Activated T-cell treated with anti-CD3 and anti-CD28 coated beads for 24 hours (primary cell): ENCODE results near the gene GJD3.
"Not testable (repeated sequence)": the region's sequence is repeated elsewhere in the genome, so short reads cannot be mapped to it uniquely, and the experiment has no call there.

Source experiments
- DNase-seq: peaks from one replicate; pipeline ENCODE4 v3.0.0-alpha.2; 2020; ENCODE audit warnings: low read depth

Gene GJD3

GRCh38 chr17:40364121-40364861 is at the start of gene GJD3:
TSS of gene GJD3 (minus strand) at chr17:40364737. CDS start at chr17:40363815, 922 bp downstream.
- DNase-seq: no peak

GRCh38 chr17:40414312-40414711 is 49.8 kb upstream of the GJD3 start:
- DNase-seq: not testable (repeated sequence)

- no peak for DNase-seq
These were observed 48.3 kb upstream of the GJD3 start for GRCh38 chr17:40412880-40413279.

DNA sequence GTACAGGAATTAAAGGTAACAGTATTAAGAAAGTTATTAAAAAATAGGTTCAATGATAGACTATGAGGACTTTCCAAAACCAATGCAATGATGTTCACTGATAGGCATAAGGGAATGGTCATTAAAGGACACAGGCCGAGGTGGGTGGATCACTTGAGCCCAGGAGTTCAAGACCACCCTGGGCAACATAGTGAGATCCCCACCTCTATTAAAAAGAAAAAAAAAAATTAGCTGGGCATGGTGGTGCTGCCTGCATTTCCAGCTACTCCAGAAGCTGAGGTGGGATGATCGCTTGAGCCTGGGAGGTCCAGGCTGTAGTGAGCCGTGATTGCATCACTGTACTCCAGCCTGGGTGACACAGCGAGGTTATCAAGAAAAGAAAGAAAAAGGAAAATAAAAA is 47.3 kb upstream of the GJD3 start:
- DNase-seq: no peak

DNA sequence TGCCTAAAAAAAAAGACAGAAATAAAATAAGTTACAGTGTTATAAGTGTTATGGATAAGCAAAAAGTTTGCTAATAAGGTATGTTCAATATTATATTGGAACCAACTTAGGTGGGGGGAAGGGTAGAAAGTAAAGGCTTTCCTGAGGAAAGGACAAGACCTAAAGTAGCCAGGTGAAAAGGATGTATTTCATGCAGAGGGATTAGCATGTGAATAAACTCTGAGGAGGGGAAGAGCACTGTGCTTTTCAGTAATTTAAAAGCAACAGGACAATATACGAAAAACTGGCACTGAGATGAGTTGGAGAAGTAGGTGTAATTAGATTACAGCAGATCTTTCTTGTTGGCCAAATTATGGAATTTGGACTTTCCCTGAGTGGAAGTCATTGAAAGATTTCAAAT is 45.5 kb upstream of the GJD3 start:
- no peak for DNase-seq

DNA sequence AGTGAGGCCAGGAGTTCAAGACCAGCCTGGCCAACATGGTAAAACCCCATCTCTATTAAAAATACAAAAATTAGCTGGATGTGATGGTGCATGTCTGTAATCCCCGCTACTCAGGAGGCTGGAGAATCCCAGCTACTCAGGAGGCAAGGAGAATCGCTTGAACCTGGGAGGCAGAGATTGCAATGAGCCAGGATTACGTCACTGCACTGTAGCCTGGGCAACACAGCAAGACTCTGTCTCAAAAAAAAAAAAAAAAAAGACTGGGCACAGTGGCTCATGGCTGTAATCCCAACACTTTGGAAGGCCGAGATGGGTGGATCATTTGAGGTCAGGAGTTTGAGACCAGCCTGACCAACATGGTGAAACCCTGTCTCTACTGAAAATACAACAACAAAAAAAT is 45.0 kb upstream of the GJD3 start:
- not testable (repeated sequence) for DNase-seq

GRCh38 chr17:40407460-40407859 is 42.9 kb upstream of the GJD3 start:
- no peak for DNase-seq

GRCh38 chr17:40404003-40404402 is 39.5 kb upstream of the GJD3 start:
- DNase-seq: no peak

DNA sequence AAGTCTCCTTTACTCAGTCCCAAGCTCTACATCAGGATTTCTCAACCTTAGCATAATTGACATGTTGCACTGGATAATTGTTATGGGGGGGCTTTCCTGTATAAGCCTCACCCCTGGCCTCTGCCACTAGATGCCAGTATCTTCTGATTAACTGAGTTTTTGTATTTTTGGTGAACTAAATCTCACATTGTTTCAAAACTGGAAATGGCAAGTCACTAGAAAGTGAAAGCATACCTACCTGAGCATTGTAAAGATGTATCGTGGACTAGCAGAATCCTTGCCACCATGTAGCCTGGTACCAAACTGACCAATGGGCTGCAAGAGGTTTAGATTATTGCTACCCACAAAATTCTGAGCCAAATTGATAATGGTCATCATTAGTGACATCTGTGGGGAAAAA is 38.1 kb upstream of the GJD3 start:
- no peak for DNase-seq

- DNase-seq: no peak
These were observed 34.6 kb upstream of the GJD3 start for GRCh38 chr17:40399185-40399584.

GRCh38 chr17:40386555-40386954 is 22.0 kb upstream of the GJD3 start:
- DNase-seq: not testable (repeated sequence)

DNA sequence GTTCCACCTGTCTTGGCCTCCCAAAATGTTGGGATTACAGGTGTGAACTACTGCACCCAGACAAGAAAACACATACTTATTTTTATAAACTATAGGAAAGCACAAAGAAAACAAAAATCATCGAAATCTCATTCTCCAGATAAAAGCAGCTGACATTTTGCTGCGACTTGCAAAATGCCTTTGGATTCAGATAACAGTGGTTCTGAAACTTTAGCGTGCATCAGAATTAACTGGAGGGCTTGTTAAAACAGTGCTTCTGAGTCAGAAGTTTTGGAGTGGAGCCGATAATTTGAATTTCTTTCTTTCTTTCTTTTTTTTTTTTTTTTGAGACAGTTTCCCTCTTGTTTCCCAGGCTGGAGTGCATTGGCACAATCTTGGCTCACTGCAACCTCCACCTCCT is 17.7 kb upstream of the GJD3 start:
- no peak for DNase-seq

- DNase-seq: no peak
These were observed 14.4 kb upstream of the GJD3 start for GRCh38 chr17:40378966-40379365.

DNA sequence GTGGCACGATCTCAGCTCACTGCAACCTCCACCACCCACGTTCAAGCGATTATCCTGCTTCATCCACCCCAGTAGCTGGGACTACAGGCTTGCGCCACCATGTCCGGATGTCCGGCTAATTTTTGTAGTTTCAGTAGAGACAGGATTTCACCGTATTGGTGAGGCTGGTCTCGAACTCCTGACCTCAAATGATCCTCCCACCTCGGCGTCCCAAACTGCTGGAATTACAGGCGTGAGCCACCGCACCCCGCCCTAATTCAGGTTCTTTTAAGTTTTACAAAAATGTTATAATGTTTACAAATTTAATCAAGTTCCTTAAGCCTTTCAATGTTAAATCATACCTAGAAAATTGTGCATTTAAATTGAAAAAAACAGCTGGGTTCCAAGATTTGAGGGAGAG is 13.3 kb upstream of the GJD3 start:
- no peak for DNase-seq

- not testable (repeated sequence) for DNase-seq
These were observed 12.0 kb upstream of the GJD3 start for GRCh38 chr17:40376541-40376940.

DNA sequence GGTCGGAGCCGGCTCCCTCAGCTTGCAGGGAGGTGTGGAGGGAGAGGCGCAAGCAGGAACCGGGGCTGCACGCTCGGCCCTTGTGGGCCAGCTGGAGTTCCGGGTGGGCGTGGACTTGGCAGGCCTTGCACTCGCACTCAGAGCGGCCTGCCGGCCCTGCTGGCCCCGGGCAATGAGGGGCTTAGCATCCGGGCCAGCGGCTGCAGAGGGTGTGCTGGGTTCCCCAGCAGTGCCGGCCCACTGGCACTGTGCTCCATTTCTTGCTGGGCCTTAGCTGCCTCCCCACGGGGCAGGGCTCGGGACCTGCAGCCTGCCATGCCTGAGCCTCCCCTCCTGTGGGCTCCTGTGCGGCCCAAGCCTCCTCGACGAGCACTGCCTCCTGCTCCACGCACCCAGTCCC is 11.2 kb upstream of the GJD3 start:
- not testable (repeated sequence) for DNase-seq

GRCh38 chr17:40374821-40375498 is 10.4 kb upstream of the GJD3 start:
- DNase-seq: no peak

- no peak for DNase-seq
These were observed 9.5 kb upstream of the GJD3 start for GRCh38 chr17:40373999-40374398.

GRCh38 chr17:40373324-40373723 is 8.8 kb upstream of the GJD3 start:
- DNase-seq: no peak

GRCh38 chr17:40372644-40373043 is 8.1 kb upstream of the GJD3 start:
- not testable (repeated sequence) for DNase-seq

DNA sequence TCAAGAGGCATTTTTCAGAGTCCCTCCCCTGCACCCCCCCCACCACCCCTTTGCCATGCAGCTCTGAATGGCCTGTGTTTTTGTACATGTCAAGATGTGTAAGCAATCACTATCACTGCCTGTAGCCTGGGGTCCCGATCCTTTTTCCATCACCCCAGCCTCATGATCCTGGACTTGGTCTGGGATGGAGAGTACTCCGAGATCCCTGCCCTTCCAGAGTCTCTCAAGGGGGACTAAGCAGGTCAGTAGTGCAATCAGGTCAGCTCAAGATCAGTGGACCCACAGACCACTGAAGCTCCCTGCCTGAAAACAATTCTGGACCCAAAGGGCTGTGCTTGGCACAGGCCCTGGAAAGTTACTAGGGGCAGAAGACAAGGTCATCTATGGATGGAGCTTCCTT is 7.5 kb upstream of the GJD3 start:
- no peak for DNase-seq

GRCh38 chr17:40371261-40371929 is 6.9 kb upstream of the GJD3 start:
- no peak for DNase-seq

DNA sequence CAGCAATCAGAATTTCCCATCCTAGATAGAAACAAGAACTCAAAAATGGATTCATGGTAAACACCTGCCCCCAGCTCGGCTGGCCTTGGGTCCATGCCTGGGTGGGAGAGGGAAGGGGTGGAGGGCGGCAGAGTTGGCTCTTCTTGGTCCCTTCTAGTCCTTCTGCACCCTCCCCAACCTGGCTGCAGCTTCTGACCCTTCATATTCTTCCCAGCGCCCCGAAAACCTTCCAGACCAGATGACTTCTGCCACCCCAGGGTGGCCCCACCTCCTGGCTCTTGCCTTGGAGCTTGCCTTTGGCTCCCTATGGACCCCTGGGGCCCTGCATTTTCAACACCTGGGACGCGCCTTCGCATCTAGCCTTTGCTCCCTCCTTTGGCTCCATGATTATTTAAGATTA is 5.4 kb upstream of the GJD3 start:
- no peak for DNase-seq
